GM06990 (cell line): ENCODE data around the gene HTR6.
A peak's percentile ranks its signal among the peaks of the same experiment; 100 is the strongest.

Experiments
- DNase-seq: peaks from one replicate; pipeline ENCODE4 v3.0.0-alpha.2; 2011; ENCODE audit not compliant: insufficient read length; ENCODE audit errors: extremely low read depth
- H3K27me3 ChIP-seq: replicated peaks from 2 replicates; pipeline ENCODE4 v1.6.0; 2011; ENCODE audit warnings: low read length; ENCODE audit not compliant: control insufficient read depth, insufficient read depth
- H3K36me3 ChIP-seq: 2 replicates; pipeline ENCODE4 v1.5.1; 2011; ENCODE audit warnings: low read length; ENCODE audit not compliant: control insufficient read depth, insufficient read depth
- H3K4me3 ChIP-seq: replicated peaks from 2 replicates; pipeline ENCODE4 v1.5.1; 2011; ENCODE audit warnings: low read depth, mild to moderate bottlenecking, control low read depth, low read length
- TF ChIP-seq, protein P1 (sequence below): IDR thresholded peaks from 2 replicates; pipeline ENCODE4 v1.5.1; 2011; ENCODE audit warnings: low read length, control low read depth, mild to moderate bottlenecking, inconsistent platforms; ENCODE audit not compliant: insufficient read depth, poor library complexity, severe bottlenecking

Gene HTR6

DNA sequence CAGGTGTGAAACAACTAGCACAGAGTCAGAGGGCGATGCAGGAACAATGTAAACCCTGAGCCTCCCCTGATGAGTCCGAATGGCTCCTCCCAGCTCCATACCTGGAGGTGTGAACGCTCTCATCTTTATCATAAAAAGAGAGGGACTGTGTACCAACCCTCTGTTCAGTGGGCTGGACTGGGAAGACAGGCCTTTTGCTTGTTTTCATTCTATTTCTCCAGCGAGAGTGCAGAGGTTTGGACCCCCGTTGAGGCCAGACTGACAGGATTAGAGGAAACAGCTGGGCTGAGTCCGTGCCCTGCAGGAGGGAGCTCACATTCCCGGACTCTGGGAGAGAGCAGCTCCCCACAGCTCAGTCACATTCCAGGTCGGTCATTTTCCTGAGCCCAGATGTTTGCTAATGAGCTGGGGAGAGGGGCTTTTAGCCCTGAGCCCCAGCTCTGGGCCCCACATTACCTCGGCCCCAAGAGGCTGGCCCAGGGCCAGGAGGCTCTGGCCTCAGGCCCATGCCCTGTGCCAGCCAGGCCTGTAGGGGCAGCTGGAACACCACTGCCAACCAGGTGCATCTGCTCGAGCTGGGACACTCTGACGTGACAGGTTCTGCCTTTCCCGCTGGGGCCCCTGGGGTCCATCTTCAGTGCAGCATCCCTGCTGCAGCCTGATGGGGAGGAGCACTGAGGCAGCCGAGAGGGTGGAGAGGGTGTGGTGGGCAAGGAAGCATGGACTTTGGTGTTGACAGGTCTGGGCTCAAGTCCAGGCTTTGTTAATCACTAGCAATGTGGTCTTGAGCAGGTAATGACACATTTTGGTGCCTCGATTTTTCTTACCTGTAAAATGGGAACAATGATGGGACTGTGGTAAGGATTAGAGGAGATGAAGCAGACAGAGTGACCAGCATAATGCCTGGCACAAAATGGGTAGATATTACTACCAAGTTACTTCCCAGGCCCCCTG lies 24.0 kb upstream of the HTR6 start:
- no peak for DNase-seq
- Histone ChIP-seq H3K27me3 (peaks cover 4% of the 10 kb centered on the region), H3K36me3 (no peaks in the 10 kb centered on the region), H3K4me3 (no peak overlapping the region)
- TF ChIP-seq, protein P1, sequence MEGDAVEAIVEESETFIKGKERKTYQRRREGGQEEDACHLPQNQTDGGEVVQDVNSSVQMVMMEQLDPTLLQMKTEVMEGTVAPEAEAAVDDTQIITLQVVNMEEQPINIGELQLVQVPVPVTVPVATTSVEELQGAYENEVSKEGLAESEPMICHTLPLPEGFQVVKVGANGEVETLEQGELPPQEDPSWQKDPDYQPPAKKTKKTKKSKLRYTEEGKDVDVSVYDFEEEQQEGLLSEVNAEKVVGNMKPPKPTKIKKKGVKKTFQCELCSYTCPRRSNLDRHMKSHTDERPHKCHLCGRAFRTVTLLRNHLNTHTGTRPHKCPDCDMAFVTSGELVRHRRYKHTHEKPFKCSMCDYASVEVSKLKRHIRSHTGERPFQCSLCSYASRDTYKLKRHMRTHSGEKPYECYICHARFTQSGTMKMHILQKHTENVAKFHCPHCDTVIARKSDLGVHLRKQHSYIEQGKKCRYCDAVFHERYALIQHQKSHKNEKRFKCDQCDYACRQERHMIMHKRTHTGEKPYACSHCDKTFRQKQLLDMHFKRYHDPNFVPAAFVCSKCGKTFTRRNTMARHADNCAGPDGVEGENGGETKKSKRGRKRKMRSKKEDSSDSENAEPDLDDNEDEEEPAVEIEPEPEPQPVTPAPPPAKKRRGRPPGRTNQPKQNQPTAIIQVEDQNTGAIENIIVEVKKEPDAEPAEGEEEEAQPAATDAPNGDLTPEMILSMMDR, result no peak

GRCh38 chr1:19643121-19643520 lies 21.6 kb upstream of the HTR6 start:
- H3K4me3 ChIP-seq, result no peak overlapping the region
- DNase-seq, result no peak

GRCh38 chr1:19643602-19644394 lies 20.9 kb upstream of the HTR6 start, which contains the start of gene NBL1:
TSS of gene NBL1 (plus strand) at chr1:19644311. CDS start at chr1:19655031, 10,720 bp downstream.
- no peak for DNase-seq
- H3K27me3 ChIP-seq, result peaks cover 4% of the 10 kb centered on the region
- TF ChIP-seq, protein P1, result no peak
- no peaks in the 10 kb centered on the region for H3K36me3 ChIP-seq
- H3K4me3 ChIP-seq, result peak within 1 kb of the TSS; percentile 43

More at GRCh38 chr1:19643121-19643520, 21.6 kb upstream of the HTR6 start:
- TF ChIP-seq, protein P1, result no peak
- peaks cover 4% of the 10 kb centered on the region for H3K27me3 ChIP-seq
- no peaks in the 10 kb centered on the region for H3K36me3 ChIP-seq

DNA sequence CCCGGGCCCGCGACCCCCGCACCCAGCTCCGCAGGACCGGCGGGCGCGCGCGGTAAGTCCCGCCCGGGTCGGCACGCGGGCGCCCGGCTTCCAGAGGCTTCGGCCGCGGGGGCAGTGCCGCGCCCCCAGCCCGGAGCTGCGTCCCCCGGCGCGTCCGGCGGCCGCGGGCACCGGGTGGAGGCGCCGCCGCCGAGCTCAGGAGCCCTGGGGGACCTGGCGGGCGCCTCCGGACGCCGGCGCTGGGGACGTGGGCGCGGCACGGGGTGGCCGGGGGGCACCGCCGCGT lies 20.3 kb upstream of the HTR6 start:
- Histone ChIP-seq H3K4me3 (peak overlapping the region; percentile 43; the same call in 1 of the 2 replicates), H3K27me3 (peaks cover 4% of the 10 kb centered on the region), H3K36me3 (no peaks in the 10 kb centered on the region)
- TF ChIP-seq, protein P1, result no peak
- DNase-seq, result no peak

- no peak for DNase-seq
- TF ChIP-seq, protein P1, result no peak
- Histone ChIP-seq H3K36me3 (no peaks in the 10 kb centered on the region), H3K27me3 (peaks cover 4% of the 10 kb centered on the region), H3K4me3 (peak overlapping the region; percentile 43)
Measured at GRCh38 chr1:19644681-19645410, 19.8 kb upstream of the HTR6 start.
